Activated CD4-positive, alpha-beta T cell treated with anti-CD3 and anti-CD28 coated beads for 1 hour (primary cell): ENCODE results near the gene SLC27A6.

ENCODE experiments used
- DNase-seq: peaks from one replicate; pipeline ENCODE4 v3.0.0-alpha.2; 2020

Gene SLC27A6

DNA sequence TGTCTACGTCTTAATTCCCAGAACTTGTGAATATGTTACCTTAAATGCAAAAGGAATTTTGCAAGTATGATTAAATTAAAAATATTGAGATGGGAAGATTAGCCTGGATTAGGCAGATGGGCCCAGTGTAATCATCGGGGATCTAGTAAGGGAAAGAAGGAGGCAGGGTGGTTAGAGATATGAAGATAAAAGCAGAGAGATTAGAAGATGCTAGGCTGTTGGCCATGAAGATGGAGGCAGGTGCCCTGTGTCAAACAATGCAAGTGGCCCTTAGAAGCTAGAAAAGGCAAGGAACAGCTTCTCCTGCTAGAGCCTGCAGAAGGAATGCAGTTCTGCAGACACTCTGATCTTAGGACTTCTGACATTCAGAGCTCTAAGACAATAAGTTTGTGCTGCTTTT is 100.4 kb downstream of the SLC27A6 start:
- DNase-seq = no peak

DNA sequence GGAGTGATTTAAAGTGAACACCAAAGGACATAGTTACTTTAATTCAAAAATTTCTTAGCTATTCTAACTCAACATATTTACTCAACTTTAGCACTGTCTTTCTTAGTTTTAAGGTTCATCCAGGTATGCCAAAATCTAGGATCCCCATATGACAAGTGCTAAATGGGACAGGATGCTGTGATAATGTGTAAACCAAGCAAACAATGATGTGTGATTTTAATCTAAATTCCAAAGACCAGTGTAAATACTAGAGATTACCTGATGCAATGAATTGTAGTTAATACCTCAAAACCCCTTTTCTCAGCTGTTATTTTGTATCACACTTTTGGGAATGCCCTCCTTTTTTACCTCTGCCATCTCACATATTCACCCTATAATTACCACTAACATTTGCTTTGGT is 102.5 kb downstream of the SLC27A6 start:
- DNase-seq = no peak

DNA sequence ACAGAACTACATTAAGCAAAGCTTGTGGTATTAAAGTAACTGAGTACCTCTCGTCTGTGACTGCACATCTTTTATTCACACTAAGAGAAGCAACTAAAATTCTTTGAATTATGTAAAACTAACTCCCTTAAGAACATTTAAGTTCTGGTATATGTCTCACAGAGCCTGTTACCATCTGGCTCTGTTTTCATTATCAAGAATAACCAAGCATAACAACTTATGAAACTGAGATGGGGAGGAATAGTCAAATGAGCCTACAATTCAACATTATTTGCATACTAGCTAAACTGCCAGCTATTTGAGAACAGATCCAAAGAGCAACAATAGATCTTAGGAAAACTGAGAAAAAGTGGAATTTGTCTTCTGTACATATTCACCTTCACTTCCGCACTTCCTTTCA is 104.0 kb downstream of the SLC27A6 start:
- DNase-seq = no peak

GRCh38 chr5:129073111-129073510 is 107.8 kb downstream of the SLC27A6 start:
- DNase-seq = no peak

DNA sequence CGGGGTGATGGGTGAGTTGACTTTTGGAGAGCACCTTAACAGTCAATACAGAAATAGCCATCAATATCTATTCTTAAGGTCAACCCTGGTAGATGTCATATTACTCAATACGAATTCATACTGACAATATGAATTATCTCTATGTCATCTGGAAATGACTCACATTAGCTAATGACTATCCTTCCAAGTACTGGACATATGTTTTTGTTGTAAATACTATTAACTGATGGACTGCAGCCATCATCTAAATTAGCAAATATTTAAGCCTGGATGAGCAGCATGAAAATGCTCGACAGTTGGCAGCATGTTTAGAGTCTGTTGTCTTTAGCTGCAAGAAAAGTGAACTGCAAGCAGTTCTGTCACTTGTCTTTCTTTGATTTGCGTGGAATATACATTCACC is 109.6 kb downstream of the SLC27A6 start:
- DNase-seq = no peak

DNA sequence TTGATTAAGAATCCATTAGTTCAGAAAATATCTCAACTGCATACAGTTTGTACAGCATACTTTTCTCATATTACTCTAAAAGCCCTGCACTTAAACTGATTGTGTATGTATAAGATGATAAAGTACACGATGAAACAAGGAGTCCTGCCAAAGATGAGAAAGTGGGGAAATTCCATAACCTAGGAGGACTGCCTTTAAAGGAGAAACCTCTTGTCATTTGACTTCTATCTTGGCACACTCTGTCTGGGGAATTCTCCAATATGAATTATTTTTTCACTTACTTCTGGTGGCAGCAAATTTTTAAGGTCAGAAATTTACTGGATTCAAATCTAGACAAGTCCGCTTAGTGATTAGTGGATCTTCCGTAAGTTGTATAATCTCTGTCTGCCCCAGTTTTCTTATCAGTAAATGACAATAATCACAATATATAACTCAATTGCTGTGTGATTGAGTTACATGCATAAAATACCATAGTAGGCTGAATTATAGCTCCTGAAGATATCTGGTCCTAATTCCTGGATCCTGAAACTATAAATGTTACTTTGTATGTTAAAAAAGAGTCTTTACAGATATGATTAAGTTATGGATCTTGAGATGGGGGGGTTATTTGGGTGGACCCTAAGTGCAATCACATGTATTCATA is 112.3 kb downstream of the SLC27A6 start:
- no peak for DNase-seq

GRCh38 chr5:129078247-129078646 is 113.0 kb downstream of the SLC27A6 start:
- DNase-seq = no peak

GRCh38 chr5:129078660-129079059 is 113.4 kb downstream of the SLC27A6 start:
- DNase-seq = no peak

DNA sequence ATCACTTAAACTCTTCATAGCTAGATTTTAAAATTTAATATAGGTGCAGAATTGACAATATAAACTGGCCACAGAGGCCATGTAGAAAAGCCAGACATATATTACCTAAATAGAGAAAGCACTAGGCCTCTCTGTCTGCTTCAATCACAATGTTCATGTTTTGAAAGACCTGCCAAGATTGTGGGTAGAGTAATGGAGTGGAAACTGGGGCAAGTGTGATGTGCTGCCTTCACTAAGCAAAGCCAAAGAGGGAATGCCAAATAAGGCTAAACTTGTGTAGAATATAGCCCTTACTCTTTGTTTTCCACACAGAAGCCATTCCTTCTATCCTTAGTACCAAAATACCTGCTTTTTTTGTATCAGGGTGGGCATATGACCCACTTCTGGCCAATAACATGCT is 114.2 kb downstream of the SLC27A6 start:
- no peak for DNase-seq

GRCh38 chr5:129080766-129081165 is 115.5 kb downstream of the SLC27A6 start:
- no peak for DNase-seq

DNA sequence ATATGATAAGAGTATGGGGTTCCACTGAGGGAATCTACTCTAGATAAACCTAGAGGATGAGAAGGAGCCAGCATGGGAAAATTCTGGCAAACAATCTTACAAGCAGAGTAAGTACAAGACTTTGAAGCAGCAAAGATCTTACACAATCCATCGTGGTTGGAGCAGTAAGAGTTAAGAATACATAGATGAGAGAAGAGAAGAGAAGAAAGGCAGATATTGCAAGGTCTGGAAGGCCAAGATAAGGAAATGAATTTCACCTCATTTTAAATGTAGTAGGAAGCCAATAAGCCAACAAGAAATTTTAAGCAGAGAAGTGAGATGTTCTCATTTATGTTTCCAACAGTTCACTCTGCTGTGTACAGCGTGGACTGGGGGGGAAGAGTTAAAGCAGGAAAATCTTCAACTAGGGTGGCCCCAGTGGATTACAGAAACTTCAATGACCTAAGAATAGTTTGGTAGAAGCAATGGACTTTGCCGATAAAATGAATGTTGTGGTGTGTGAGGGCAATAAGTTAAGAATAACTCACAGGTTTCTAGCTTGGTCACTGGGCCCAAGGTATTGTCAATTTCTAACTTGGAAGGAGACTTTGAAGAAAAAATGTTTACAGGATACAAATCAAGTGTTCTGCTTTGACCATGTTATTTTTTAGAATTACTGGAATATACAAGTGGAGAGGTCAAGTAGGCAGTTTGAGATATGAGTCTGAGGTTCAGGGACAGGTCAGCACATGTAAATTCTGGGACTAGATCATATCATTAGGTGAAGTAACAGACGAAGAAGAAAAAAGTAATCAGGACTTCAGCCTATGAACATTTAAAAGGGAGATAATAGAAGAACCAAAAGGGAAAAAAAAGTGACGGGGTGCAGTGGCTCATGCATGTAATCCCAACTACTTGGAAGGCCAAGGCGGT is 117.2 kb downstream of the SLC27A6 start:
- no peak for DNase-seq
